A204.1 (cell line): ENCODE data around the gene TOP2A.
"Not testable (repeated sequence)": the region's sequence is repeated elsewhere in the genome, so short reads cannot be mapped to it uniquely, and the experiment has no call there.

ENCODE experiments used
- FAIRE-seq: peaks from 2 replicates; lab custom pipeline; 2012; peaks lifted over from hg19 to GRCh38; lab: Jason Lieb, UNC

Gene TOP2A

GRCh38 chr17:40431231-40431602 is 13.5 kb upstream of the TOP2A start:
- FAIRE-seq, result no peak

GRCh38 chr17:40430272-40431230 is 12.9 kb upstream of the TOP2A start:
- FAIRE-seq, result no peak

GRCh38 chr17:40427002-40427491 is 9.4 kb upstream of the TOP2A start:
- FAIRE-seq, result no peak

- FAIRE-seq, result no peak
Observed at GRCh38 chr17:40425741-40426140, 8.0 kb upstream of the TOP2A start.

- FAIRE-seq, result no peak
Observed at GRCh38 chr17:40422990-40423633, 5.4 kb upstream of the TOP2A start.

GRCh38 chr17:40419559-40420331 is 2.0 kb upstream of the TOP2A start:
- FAIRE-seq, result no peak

GRCh38 chr17:40418428-40418706 is 671 bp upstream of the TOP2A start:
- FAIRE-seq, result no peak

GRCh38 chr17:40417258-40417608 is 463 bp downstream of the TOP2A start:
- no peak for FAIRE-seq

- no peak for FAIRE-seq
Observed at GRCh38 chr17:40416671-40417070, 1.0 kb downstream of the TOP2A start.

GRCh38 chr17:40415390-40415789 is 2.3 kb downstream of the TOP2A start:
- no peak for FAIRE-seq

GRCh38 chr17:40414312-40414711 is 3.4 kb downstream of the TOP2A start:
- FAIRE-seq, result not testable (repeated sequence)

GRCh38 chr17:40412880-40413279 is 4.8 kb downstream of the TOP2A start:
- FAIRE-seq, result no peak

GRCh38 chr17:40411821-40412220 is 5.9 kb downstream of the TOP2A start:
- no peak for FAIRE-seq

- FAIRE-seq, result no peak
Observed at GRCh38 chr17:40410082-40410481, 7.6 kb downstream of the TOP2A start.

- FAIRE-seq, result not testable (repeated sequence)
Observed at GRCh38 chr17:40409540-40409939, 8.2 kb downstream of the TOP2A start.

GRCh38 chr17:40407460-40407859 is 10.2 kb downstream of the TOP2A start:
- FAIRE-seq, result no peak

GRCh38 chr17:40404003-40404402 is 13.7 kb downstream of the TOP2A start:
- FAIRE-seq, result no peak

- no peak for FAIRE-seq
Observed at GRCh38 chr17:40402668-40403067, 15.0 kb downstream of the TOP2A start.

GRCh38 chr17:40399185-40399584 is 18.5 kb downstream of the TOP2A start:
- no peak for FAIRE-seq

- FAIRE-seq, result not testable (repeated sequence)
Observed at GRCh38 chr17:40386555-40386954, 31.1 kb downstream of the TOP2A start.

- no peak for FAIRE-seq
Observed at GRCh38 chr17:40382251-40382650, 35.4 kb downstream of the TOP2A start.

- FAIRE-seq, result no peak
Observed at GRCh38 chr17:40378966-40379365, 38.7 kb downstream of the TOP2A start.

- no peak for FAIRE-seq
Observed at GRCh38 chr17:40377832-40378231, 39.9 kb downstream of the TOP2A start.
